DND-41 (cell line): Measurements from ENCODE around the gene KLHL6.
"Not testable (repeated sequence)": the region's sequence is repeated elsewhere in the genome, so short reads cannot be mapped to it uniquely, and the experiment has no call there.

Source experiments
- ATAC-seq: fragments of 200-7000 bp; cut with Tn5 transposase; 3 replicates; pipeline ENCODE4 v1.9.1; 2021; ENCODE audit warnings: low read depth; ENCODE audit not compliant: insufficient read depth
- DNase-seq: peaks from one replicate; pipeline ENCODE4 v3.0.0-alpha.2; 2020
- H2AFZ ChIP-seq: 2 replicates; pipeline ENCODE4 v1.6.0; 2012; ENCODE audit warnings: low read depth, low read length
- H3K27ac ChIP-seq: 2 replicates; pipeline ENCODE4 v1.5.1; 2012; ENCODE audit warnings: low read length, inconsistent platforms
- H3K27me3 ChIP-seq: fragments of 200-600 bp; sonication (generic); 2 replicates; pipeline ENCODE4 v1.6.0; 2012; ENCODE audit warnings: low read length, mild to moderate bottlenecking, inconsistent platforms; ENCODE audit not compliant: insufficient read depth, poor library complexity
- H3K36me3 ChIP-seq: 2 replicates; pipeline ENCODE4 v1.5.1; 2012; ENCODE audit warnings: low read length, inconsistent platforms; ENCODE audit not compliant: insufficient read depth
- H3K4me1 ChIP-seq: 2 replicates; pipeline ENCODE4 v1.5.1; 2012; ENCODE audit warnings: mild to moderate bottlenecking, low read length; ENCODE audit not compliant: insufficient read depth
- H3K4me2 ChIP-seq: 2 replicates; pipeline ENCODE4 v1.6.0; 2012; ENCODE audit warnings: mild to moderate bottlenecking, moderate library complexity, low read length, inconsistent platforms; ENCODE audit not compliant: insufficient read depth
- H3K4me3 ChIP-seq, 2 experiments: fragments of 200-600 bp in 1 of 2; shearing (Covaris generic) in 1 of 2; 2 replicates each; pipeline ENCODE4 v1.5.1; 2012 to 2016; ENCODE audit warnings: inconsistent platforms in 2 of 2, low read length in 2 of 2, mild to moderate bottlenecking in 2 of 2, low read depth in 1 of 2, moderate library complexity in 1 of 2
- H3K79me2 ChIP-seq: 2 replicates; pipeline ENCODE4 v1.6.0; 2012; ENCODE audit warnings: low read length, inconsistent platforms; ENCODE audit not compliant: insufficient read depth
- H3K9ac ChIP-seq: 2 replicates; pipeline ENCODE4 v1.6.0; 2012; ENCODE audit warnings: low read depth, mild to moderate bottlenecking, inconsistent platforms, low read length, moderate library complexity
- H3K9me3 ChIP-seq: 2 replicates; pipeline ENCODE4 v1.5.1; 2012; ENCODE audit warnings: low read length, moderate library complexity, mild to moderate bottlenecking, inconsistent platforms; ENCODE audit not compliant: insufficient read depth, severe bottlenecking
- H4K20me1 ChIP-seq: 2 replicates; pipeline ENCODE4 v1.6.0; 2012; ENCODE audit warnings: low read length; ENCODE audit not compliant: insufficient read depth
- EZH2 ChIP-seq: IDR thresholded peaks from 3 replicates; pipeline ENCODE4 v1.6.1; 2012; ENCODE audit warnings: borderline replicate concordance, low read depth, mild to moderate bottlenecking, moderate library complexity, low read length, inconsistent platforms; ENCODE audit not compliant: severe bottlenecking
- TF ChIP-seq, protein P1 (sequence below): IDR thresholded peaks from 2 replicates; pipeline ENCODE4 v1.5.1; 2012; ENCODE audit warnings: borderline replicate concordance, low read length, moderate library complexity, mild to moderate bottlenecking; ENCODE audit not compliant: poor library complexity, severe bottlenecking; ENCODE audit errors: extremely low read depth

KLHL6 gene

GRCh38 chr3:183478501-183478900, 77.0 kb downstream of the KLHL6 start:
- Histone ChIP-seq H2AFZ (no peak overlapping the region), H3K27ac (no peak overlapping the region), H3K9ac (no peak overlapping the region), H3K4me1 (no peaks in the 10 kb centered on the region), H3K4me3 (no peak overlapping the region), H3K4me2 (no peak overlapping the region), H3K79me2 (no peaks in the 10 kb centered on the region), H4K20me1 (no peaks in the 10 kb centered on the region), H3K27me3 (peaks cover 4% of the 10 kb centered on the region), H3K36me3 (no peaks in the 10 kb centered on the region), H3K9me3 (no peaks in the 10 kb centered on the region)
- TF ChIP-seq, protein P1, sequence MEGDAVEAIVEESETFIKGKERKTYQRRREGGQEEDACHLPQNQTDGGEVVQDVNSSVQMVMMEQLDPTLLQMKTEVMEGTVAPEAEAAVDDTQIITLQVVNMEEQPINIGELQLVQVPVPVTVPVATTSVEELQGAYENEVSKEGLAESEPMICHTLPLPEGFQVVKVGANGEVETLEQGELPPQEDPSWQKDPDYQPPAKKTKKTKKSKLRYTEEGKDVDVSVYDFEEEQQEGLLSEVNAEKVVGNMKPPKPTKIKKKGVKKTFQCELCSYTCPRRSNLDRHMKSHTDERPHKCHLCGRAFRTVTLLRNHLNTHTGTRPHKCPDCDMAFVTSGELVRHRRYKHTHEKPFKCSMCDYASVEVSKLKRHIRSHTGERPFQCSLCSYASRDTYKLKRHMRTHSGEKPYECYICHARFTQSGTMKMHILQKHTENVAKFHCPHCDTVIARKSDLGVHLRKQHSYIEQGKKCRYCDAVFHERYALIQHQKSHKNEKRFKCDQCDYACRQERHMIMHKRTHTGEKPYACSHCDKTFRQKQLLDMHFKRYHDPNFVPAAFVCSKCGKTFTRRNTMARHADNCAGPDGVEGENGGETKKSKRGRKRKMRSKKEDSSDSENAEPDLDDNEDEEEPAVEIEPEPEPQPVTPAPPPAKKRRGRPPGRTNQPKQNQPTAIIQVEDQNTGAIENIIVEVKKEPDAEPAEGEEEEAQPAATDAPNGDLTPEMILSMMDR, result no peak
- no peak for TF ChIP-seq EZH2
- DNase-seq (no peak), ATAC-seq (no peak)

DNA sequence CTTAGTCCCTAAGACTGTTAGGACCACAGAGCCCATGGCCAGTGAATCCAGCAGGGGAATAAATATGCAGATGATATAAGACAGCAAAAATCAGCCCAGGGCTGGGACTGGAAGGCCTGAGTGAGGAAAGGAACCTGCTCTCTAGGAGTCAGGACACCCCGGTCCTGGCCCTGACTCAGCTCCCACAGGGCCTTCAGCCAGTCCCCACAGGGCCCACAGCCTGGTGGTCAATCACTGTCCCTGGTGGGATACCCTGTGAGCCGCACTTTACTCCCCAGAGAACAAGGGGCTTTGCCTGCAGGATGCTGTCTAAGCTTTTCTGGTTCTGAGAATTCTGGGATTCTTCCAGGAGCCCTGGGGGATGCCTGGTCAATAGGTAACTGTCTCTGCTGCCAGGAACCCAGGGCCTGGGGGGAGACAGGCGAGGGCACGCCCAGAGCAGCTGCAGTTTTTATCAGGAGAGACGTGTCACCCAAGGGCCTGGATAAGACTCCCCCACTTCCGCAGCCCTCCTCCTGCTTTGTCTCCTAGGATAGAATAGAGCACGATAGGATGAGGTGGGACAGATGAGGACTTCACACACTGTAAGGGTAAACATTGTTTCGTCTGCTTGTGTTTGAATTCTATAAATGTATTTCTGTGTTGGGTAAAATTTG, 77.6 kb downstream of the KLHL6 start:
- Histone ChIP-seq H3K9ac (no peak overlapping the region), H3K4me2 (no peak overlapping the region), H3K79me2 (no peaks in the 10 kb centered on the region), H3K4me1 (no peaks in the 10 kb centered on the region), H2AFZ (no peak overlapping the region), H3K4me3 (no peak overlapping the region), H3K27ac (no peak overlapping the region), H3K27me3 (peaks cover 4% of the 10 kb centered on the region), H3K9me3 (no peaks in the 10 kb centered on the region), H4K20me1 (no peaks in the 10 kb centered on the region), H3K36me3 (no peaks in the 10 kb centered on the region)
- no peak for DNase-seq
- TF ChIP-seq, protein P1, result no peak
- TF ChIP-seq EZH2, result no peak
- no peak for ATAC-seq

DNA sequence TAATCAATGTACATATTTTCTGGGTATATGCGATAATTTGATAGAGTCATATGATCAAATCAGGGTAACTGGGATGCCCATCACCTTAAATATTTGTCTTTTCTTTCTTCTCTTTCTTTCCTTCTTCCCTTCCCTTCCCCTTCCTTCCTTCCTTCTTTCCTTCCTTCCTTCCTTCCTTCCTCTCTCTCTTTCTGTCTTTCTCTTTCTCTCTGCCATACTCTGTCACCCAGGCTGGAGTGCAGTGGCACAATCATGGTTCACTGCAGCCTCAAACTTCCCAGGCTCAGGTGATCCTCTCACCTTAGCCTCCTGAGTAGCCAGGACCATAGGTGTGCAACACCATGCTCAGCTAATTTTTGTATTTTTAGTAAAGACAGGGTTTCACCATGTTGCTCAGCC, 79.7 kb downstream of the KLHL6 start:
- H3K4me3 ChIP-seq, DNase-seq, H4K20me1 ChIP-seq, H3K27me3 ChIP-seq, H3K27ac ChIP-seq, H3K9ac ChIP-seq, H3K4me2 ChIP-seq, H3K36me3 ChIP-seq, H3K4me1 ChIP-seq, H3K9me3 ChIP-seq, H2AFZ ChIP-seq, H3K79me2 ChIP-seq, ATAC-seq: not testable (repeated sequence)

- Histone ChIP-seq H3K9me3 (no peaks in the 10 kb centered on the region), H3K79me2 (no peaks in the 10 kb centered on the region), H3K36me3 (no peaks in the 10 kb centered on the region), H3K4me3 (no peak overlapping the region), H3K27me3 (peaks cover 4% of the 10 kb centered on the region), H3K4me2 (no peak overlapping the region), H2AFZ (no peak overlapping the region), H4K20me1 (no peaks in the 10 kb centered on the region), H3K4me1 (no peaks in the 10 kb centered on the region), H3K9ac (no peak overlapping the region), H3K27ac (no peak overlapping the region)
- ATAC-seq, result no peak
- DNase-seq, result no peak
- TF ChIP-seq EZH2, result no peak
- TF ChIP-seq, protein P1, result no peak
Observed at GRCh38 chr3:183475016-183475763, 80.3 kb downstream of the KLHL6 start.
